MM.1S (cell line): Measurements from ENCODE around the gene OR6Y1.

Experiments used
- DNase-seq: peaks from one replicate; pipeline ENCODE4 v3.0.0-alpha.2; 2015
- H2AFZ ChIP-seq: fragments of 300-600 bp; sonication (generic); 2 replicates; pipeline ENCODE4 v1.6.0; 2016; ENCODE audit warnings: antibody characterized with exemption, low read length
- H3F3A ChIP-seq: fragments of 300-600 bp; sonication (generic); 2 replicates; pipeline ENCODE4 v1.6.1; 2016; ENCODE audit warnings: mild to moderate bottlenecking, antibody characterized with exemption, low read length, moderate library complexity, mixed read lengths; ENCODE audit not compliant: insufficient read depth
- H3K27ac ChIP-seq: fragments of 300-600 bp; sonication (generic); 2 replicates; pipeline ENCODE4 v1.5.1; 2016; ENCODE audit warnings: mild to moderate bottlenecking, low read length
- H3K27me3 ChIP-seq: fragments of 300-600 bp; sonication (generic); replicated peaks from 2 replicates; pipeline ENCODE4 v1.6.0; 2016; ENCODE audit warnings: low read length; ENCODE audit not compliant: insufficient read depth
- H3K36me3 ChIP-seq: fragments of 300-600 bp; sonication (generic); replicated peaks from 2 replicates; pipeline ENCODE4 v1.6.1; 2016; ENCODE audit warnings: mild to moderate bottlenecking, low read length, mixed read lengths; ENCODE audit not compliant: insufficient read depth
- H3K4me1 ChIP-seq: fragments of 300-600 bp; sonication (generic); 2 replicates; pipeline ENCODE4 v1.6.1; 2016; ENCODE audit warnings: low read length, mixed read lengths
- H3K4me2 ChIP-seq: fragments of 300-600 bp; sonication (generic); 2 replicates; pipeline ENCODE4 v1.6.0; 2016; ENCODE audit warnings: low read depth, low read length
- H3K4me3 ChIP-seq: fragments of 300-600 bp; sonication (generic); 2 replicates; pipeline ENCODE4 v1.5.1; 2016; ENCODE audit warnings: low read length, mixed read lengths
- H3K79me2 ChIP-seq: fragments of 300-600 bp; sonication (generic); 2 replicates; pipeline ENCODE4 v1.6.1; 2016; ENCODE audit warnings: mixed run types, low read length, mixed read lengths
- H3K9ac ChIP-seq: fragments of 300-600 bp; sonication (generic); 2 replicates; pipeline ENCODE4 v1.6.1; 2016; ENCODE audit warnings: low read length, mixed read lengths
- H3K9me2 ChIP-seq: fragments of 300-600 bp; sonication (generic); replicated peaks from 2 replicates; pipeline ENCODE4 v1.6.1; 2016; ENCODE audit warnings: mild to moderate bottlenecking, low read length, mixed read lengths; ENCODE audit not compliant: insufficient read depth
- H3K9me3 ChIP-seq: fragments of 300-600 bp; sonication (generic); replicated peaks from 2 replicates; pipeline ENCODE4 v1.6.1; 2016; ENCODE audit warnings: mild to moderate bottlenecking, low read length, mixed read lengths; ENCODE audit not compliant: insufficient read depth
- H4K20me1 ChIP-seq: fragments of 300-600 bp; sonication (generic); 2 replicates; pipeline ENCODE4 v1.6.1; 2016; ENCODE audit warnings: mild to moderate bottlenecking, low read length, moderate library complexity, mixed read lengths; ENCODE audit not compliant: insufficient read depth
- CTCF ChIP-seq: fragments of 300-600 bp; sonication (generic); IDR thresholded peaks from 2 replicates; pipeline ENCODE4 v1.5.1; 2016; ENCODE audit warnings: antibody characterized with exemption, low read length, mixed read lengths
- EZH2 ChIP-seq: fragments of 300-600 bp; sonication (generic); optimal IDR thresholded peaks from 2 replicates; pipeline ENCODE3; 2017; ENCODE audit warnings: low read depth, mild to moderate bottlenecking, antibody characterized with exemption, low read length, mixed read lengths
- EZH2phosphoT487 ChIP-seq: fragments of 300-600 bp; sonication (generic); IDR thresholded peaks from 2 replicates; pipeline ENCODE4 v1.6.1; 2018; ENCODE audit warnings: antibody characterized with exemption, low read length

The OR6Y1 gene

GRCh38 chr1:158520021-158520420 lies 34.2 kb downstream of the OR6Y1 start:
- DNase-seq = no peak
- H3K4me3 ChIP-seq = no peak overlapping the region
- H4K20me1 ChIP-seq = no peaks in the 10 kb centered on the region
- no peak overlapping the region for H3K9ac ChIP-seq
- H3F3A ChIP-seq = no peaks in the 10 kb centered on the region
- H3K9me3 ChIP-seq = no peaks in the 10 kb centered on the region
- no peak overlapping the region for H3K27ac ChIP-seq
- TF ChIP-seq EZH2 (no peak), CTCF (no peak), EZH2phosphoT487 (no peak)
- no peaks in the 10 kb centered on the region for H3K79me2 ChIP-seq
- no peaks in the 10 kb centered on the region for H3K36me3 ChIP-seq
- H3K27me3 ChIP-seq = no peaks in the 10 kb centered on the region
- H2AFZ ChIP-seq = no peak overlapping the region
- no peaks in the 10 kb centered on the region for H3K4me1 ChIP-seq
- no peaks in the 10 kb centered on the region for H3K9me2 ChIP-seq
- H3K4me2 ChIP-seq = no peak overlapping the region

- Histone ChIP-seq H3K4me1 (no peaks in the 10 kb centered on the region), H2AFZ (no peak overlapping the region), H3K9ac (no peak overlapping the region), H3K27me3 (no peaks in the 10 kb centered on the region), H3K36me3 (no peaks in the 10 kb centered on the region), H4K20me1 (no peaks in the 10 kb centered on the region), H3F3A (no peaks in the 10 kb centered on the region), H3K9me2 (no peaks in the 10 kb centered on the region), H3K4me2 (no peak overlapping the region), H3K4me3 (no peak overlapping the region), H3K27ac (no peak overlapping the region), H3K79me2 (no peaks in the 10 kb centered on the region), H3K9me3 (no peaks in the 10 kb centered on the region)
- no peak for DNase-seq
- TF ChIP-seq EZH2 = no peak
- no peak for TF ChIP-seq EZH2phosphoT487
- no peak for TF ChIP-seq CTCF
These were observed 37.2 kb downstream of the OR6Y1 start for GRCh38 chr1:158516966-158517365.

GRCh38 chr1:158509471-158510156 lies 44.6 kb downstream of the OR6Y1 start:
- H3K4me1 ChIP-seq = no peaks in the 10 kb centered on the region
- H3K27ac ChIP-seq = no peak overlapping the region
- no peak for DNase-seq
- H3K9ac ChIP-seq = no peak overlapping the region
- no peak for TF ChIP-seq EZH2phosphoT487
- no peak for TF ChIP-seq CTCF
- no peak for TF ChIP-seq EZH2
- H3K36me3 ChIP-seq = no peaks in the 10 kb centered on the region
- H3K4me2 ChIP-seq = no peak overlapping the region
- no peaks in the 10 kb centered on the region for H3K27me3 ChIP-seq
- H3F3A ChIP-seq = no peaks in the 10 kb centered on the region
- no peak overlapping the region for H2AFZ ChIP-seq
- no peaks in the 10 kb centered on the region for H4K20me1 ChIP-seq
- H3K79me2 ChIP-seq = no peaks in the 10 kb centered on the region
- H3K4me3 ChIP-seq = no peak overlapping the region
- no peaks in the 10 kb centered on the region for H3K9me3 ChIP-seq
- H3K9me2 ChIP-seq = no peaks in the 10 kb centered on the region
